Natural killer cell (primary cell): ENCODE results near the gene MELTF. TPM values are rescaled to one million over a fixed set of nuclear protein-coding genes. Genes with fewer than 3 reads are reported as not detected.

Experiments
- ATAC-seq, 3 donors: fragments of 150-1000 bp in 2 of 3; fragments of 200-7000 bp in 1 of 3; cut with Tn5 transposase; 1 replicate in 1 of 3; 2 replicates in 2 of 3; pipeline ENCODE4 v1.10.0; 2021; ENCODE audit warnings: mild to moderate bottlenecking in 2 of 3, moderate library complexity in 2 of 3
- DNase-seq, 2 donors: peaks; one replicate each; pipeline versions ENCODE4 v3.0.0 to v3.0.0-alpha.2; 2013 to 2021; ENCODE audit warnings: mixed read lengths in 1 of 2
- H3K27ac ChIP-seq: one replicate; pipeline ENCODE4 v1.5.1; 2013; ENCODE audit warnings: mild to moderate bottlenecking, low read length
- H3K27me3 ChIP-seq: one replicate; pipeline ENCODE4 v1.6.1; 2013; ENCODE audit warnings: low read length; ENCODE audit not compliant: control insufficient read depth, insufficient read depth
- H3K36me3 ChIP-seq: one replicate; pipeline ENCODE4 v1.6.1; 2013; ENCODE audit warnings: low read length; ENCODE audit not compliant: control insufficient read depth, insufficient read depth
- H3K4me1 ChIP-seq: one replicate; pipeline ENCODE4 v1.6.1; 2013; ENCODE audit warnings: low read length; ENCODE audit not compliant: control insufficient read depth, insufficient read depth
- H3K4me3 ChIP-seq: one replicate; pipeline ENCODE4 v1.5.1; 2013; ENCODE audit warnings: low read length
- H3K9me3 ChIP-seq: one replicate; pipeline ENCODE4 v1.6.1; 2013; ENCODE audit warnings: low read length; ENCODE audit not compliant: control insufficient read depth, insufficient read depth
- H3K27ac Mint-ChIP-seq, 2 donors: one replicate each; pipeline ENCODE4 v1.8.0; 2022; ENCODE audit warnings: mild to moderate bottlenecking in 2 of 2, mixed read lengths in 2 of 2, moderate library complexity in 1 of 2
- H3K27me3 Mint-ChIP-seq, 2 donors: one replicate each; pipeline ENCODE4 v1.8.0; 2022; ENCODE audit warnings: low read depth in 2 of 2, mixed read lengths in 2 of 2
- H3K36me3 Mint-ChIP-seq: one replicate; pipeline ENCODE4 v1.8.0; 2022; ENCODE audit warnings: mixed read lengths
- H3K4me1 Mint-ChIP-seq, 2 donors: one replicate each; pipeline ENCODE4 v1.8.0; 2022; ENCODE audit warnings: mixed read lengths in 2 of 2
- H3K4me3 Mint-ChIP-seq: one replicate; pipeline ENCODE4 v1.8.0; 2022; ENCODE audit warnings: mild to moderate bottlenecking, moderate library complexity, mixed read lengths
- H3K9me3 Mint-ChIP-seq, 2 donors: one replicate each; pipeline ENCODE4 v1.8.0; 2022; ENCODE audit warnings: mixed read lengths in 2 of 2
- CTCF ChIP-seq: fragments of 200-600 bp; IDR thresholded peaks from one replicate; pipeline ENCODE4 v1.8.0; 2022; ENCODE audit warnings: antibody characterized with exemption
- WGBS: methylation state at CpG from one replicate; pipeline ENCODE4 v1.1.7; 2013; ENCODE audit warnings: missing lambda C conversion rate; ENCODE audit not compliant: insufficient coverage; 5-methylcytosine and 5-hydroxymethylcytosine counted together
- intact Hi-C: fragments of 100-400 bp; cut with micrococcal nuclease; formaldehyde crosslinking; loops from one replicate; pipeline ENCODE4 v1.14.2; 2022
- total RNA-seq, 4 donors: library from RNA; stranded (reverse); fragments of 120-200 nt in 1 of 4; gene quantifications; one replicate each; pipeline versions ENCODE4 v1.2.3 to v1.2.4, GENCODE V29; 2013 to 2022

MELTF gene
- total RNA-seq, 3 donors from 2014 or later (not counting 1 experiment from before 2014, with no cell fraction given) = 2.4 to 4.3 (median 4.0) TPM

DNA sequence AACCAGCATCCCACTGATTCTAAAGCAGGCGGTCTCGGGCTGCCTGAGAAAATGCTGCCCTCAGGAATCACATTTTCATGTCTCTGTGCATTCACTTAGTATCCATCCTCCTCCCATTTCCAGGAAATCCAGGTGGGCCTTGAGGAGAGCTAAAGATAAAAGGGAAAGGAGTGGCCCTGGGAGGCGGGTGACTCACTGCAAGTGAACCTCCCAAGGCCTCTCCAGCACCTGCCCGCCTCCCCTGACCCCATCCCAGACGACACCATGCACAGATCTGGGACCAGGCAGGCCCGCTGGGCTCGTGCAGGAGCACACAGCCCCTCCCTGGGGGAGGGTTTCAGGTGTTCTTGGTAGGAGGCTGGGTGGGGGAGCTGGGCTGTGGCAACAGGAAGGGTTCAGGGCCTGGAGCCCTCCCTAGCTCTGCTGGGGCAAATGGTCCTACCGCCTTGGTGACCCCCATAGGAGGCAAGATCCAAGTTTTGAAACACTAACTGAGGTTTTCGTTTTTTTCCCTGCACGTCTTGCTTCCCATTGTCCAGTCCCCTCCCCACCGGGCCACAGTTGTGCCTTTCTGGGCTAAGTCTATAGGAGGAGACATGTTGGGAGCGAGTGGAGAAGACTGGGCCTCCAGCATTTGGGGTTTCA, 22.2 kb downstream of the MELTF start:
- ATAC-seq (no peak), DNase-seq (no peak)
- H3K27me3 Mint-ChIP-seq = peaks cover 0 to 7% of the 10 kb centered on the region in 2 donors
- no peak overlapping the region for H3K27ac Mint-ChIP-seq
- Histone ChIP-seq H3K4me1 (peaks cover 9% of the 10 kb centered on the region), H3K27ac (no peak overlapping the region), H3K36me3 (no peaks in the 10 kb centered on the region), H3K9me3 (no peaks in the 10 kb centered on the region), H3K4me3 (no peak overlapping the region), H3K27me3 (no peaks in the 10 kb centered on the region)
- 94% methylated on average over 12 of the region's 12 CpGs for WGBS
- no peaks in the 10 kb centered on the region for H3K36me3 Mint-ChIP-seq
- H3K4me3 Mint-ChIP-seq = no peak overlapping the region
- TF ChIP-seq CTCF = no peak
- intact Hi-C loops = no loop called here
- peaks cover 0 to 9% of the 10 kb centered on the region in 2 donors for H3K4me1 Mint-ChIP-seq
- no peaks in the 10 kb centered on the region for H3K9me3 Mint-ChIP-seq

DNA sequence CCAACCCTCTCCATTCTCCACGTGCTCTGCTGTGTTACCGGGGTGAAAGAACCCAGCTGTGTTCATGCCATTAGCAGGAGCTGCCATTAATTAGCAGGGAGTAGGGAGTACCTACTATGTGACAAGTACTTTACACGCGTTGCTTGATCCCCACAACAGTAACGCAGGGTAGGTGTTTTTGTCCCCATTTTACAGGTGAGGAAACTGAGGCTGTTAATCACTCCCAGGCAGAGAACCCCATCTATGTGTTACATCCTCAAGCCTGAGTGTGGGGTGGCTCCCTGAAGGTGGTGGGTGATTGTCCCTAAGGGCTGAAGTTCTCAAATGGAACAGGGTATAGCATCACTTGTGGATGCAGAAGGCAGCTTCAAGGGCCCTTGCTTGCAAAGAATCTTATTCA, 22.8 kb downstream of the MELTF start:
- Mint-ChIP-seq H3K27me3 (peaks cover 0 to 7% of the 10 kb centered on the region in 2 donors), H3K4me1 (peaks cover 0 to 10% of the 10 kb centered on the region in 2 donors), H3K9me3 (no peaks in the 10 kb centered on the region), H3K27ac (no peak overlapping the region), H3K36me3 (no peaks in the 10 kb centered on the region), H3K4me3 (no peak overlapping the region)
- ATAC-seq = no peak
- no peaks in the 10 kb centered on the region for H3K27me3 ChIP-seq
- TF ChIP-seq CTCF = no peak
- peaks cover 13% of the 10 kb centered on the region for H3K4me1 ChIP-seq
- H3K9me3 ChIP-seq = no peaks in the 10 kb centered on the region
- intact Hi-C loops = no loop called here
- 91% methylated on average over 5 of the region's 5 CpGs for WGBS
- no peak for DNase-seq
- no peaks in the 10 kb centered on the region for H3K36me3 ChIP-seq
- H3K27ac ChIP-seq = no peak overlapping the region
- H3K4me3 ChIP-seq = no peak overlapping the region

DNA sequence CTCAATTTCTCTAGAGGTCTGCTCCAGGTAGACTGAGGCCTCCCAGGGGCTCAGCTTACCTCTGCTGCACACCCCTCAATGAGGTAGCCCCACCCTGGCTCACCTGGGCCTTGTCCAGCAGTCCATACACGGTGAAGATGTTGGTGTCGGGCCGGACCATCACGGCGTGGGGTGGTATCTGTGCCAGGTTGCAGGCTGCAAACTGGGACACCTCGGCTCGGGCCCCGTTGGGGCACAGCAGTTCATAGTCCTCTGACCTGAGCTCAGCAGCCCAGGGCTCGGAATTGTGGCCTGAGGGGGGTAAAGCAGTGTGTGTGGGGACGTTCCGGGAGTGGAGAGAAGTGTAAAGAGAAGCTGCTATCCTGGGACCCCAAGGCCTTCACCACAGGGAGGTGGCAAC, 23.2 kb downstream of the MELTF start:
- TF ChIP-seq CTCF = no peak
- ATAC-seq = no peak
- H3K27me3 ChIP-seq = no peaks in the 10 kb centered on the region
- H3K9me3 ChIP-seq = no peaks in the 10 kb centered on the region
- intact Hi-C loops = no loop called here
- DNase-seq = no peak
- no peaks in the 10 kb centered on the region for H3K36me3 Mint-ChIP-seq
- H3K9me3 Mint-ChIP-seq = no peaks in the 10 kb centered on the region
- H3K4me1 Mint-ChIP-seq = peaks cover 0 to 14% of the 10 kb centered on the region in 2 donors
- H3K4me3 ChIP-seq = no peak overlapping the region
- peaks cover 13% of the 10 kb centered on the region for H3K4me1 ChIP-seq
- WGBS = 98% methylated on average over 11 of the region's 11 CpGs
- no peak overlapping the region for H3K27ac ChIP-seq
- H3K36me3 ChIP-seq = no peaks in the 10 kb centered on the region
- H3K27ac Mint-ChIP-seq = no peak overlapping the region
- peaks cover 0 to 7% of the 10 kb centered on the region in 2 donors for H3K27me3 Mint-ChIP-seq
- H3K4me3 Mint-ChIP-seq = no peak overlapping the region
